HCT116 (cell line): ENCODE measurements around the gene CIC. TPM values are rescaled to one million over a fixed set of nuclear protein-coding genes. Genes with fewer than 3 reads are reported as not detected.

Experiments used
- ATAC-seq: fragments of 200-7000 bp; cut with Tn5 transposase; 2 replicates; pipeline ENCODE4 v1.9.1; 2020; ENCODE audit warnings: mild to moderate bottlenecking, moderate library complexity
- BruUV-seq: library from RNA; stranded (reverse); fragments of 400-500 nt; replicated peaks from 2 replicates; lab custom pipeline; 2021; lab: Mats Ljungman, UMichigan
- CTCF ChIA-PET: fragments of 300-600 bp; sonication (Branson Sonifier 250); formaldehyde crosslinking; loops from one replicate; lab custom pipeline; 2021; ENCODE audit warnings: antibody characterized with exemption; lab: Charles Lee
- POLR2A ChIA-PET: fragments of 300-600, 350-600 bp; sonication (Branson Sonifier 250); formaldehyde crosslinking; loops from one replicate; lab custom pipeline; 2021; ENCODE audit warnings: antibody characterized with exemption; lab: Charles Lee
- RAD21 ChIA-PET, 2 experiments: fragments of 300-600 bp; sonication (Branson Sonifier 250); formaldehyde crosslinking; loops; one replicate each; lab custom pipeline; 2023; ENCODE audit warnings: low total read pairs in 2 of 2; ENCODE audit not compliant: uncharacterized antibody in 2 of 2, unreplicated experiment in 2 of 2, low non-redundant PET in 1 of 2; lab: Charles Lee
- DNase-seq: peaks from one replicate; pipeline ENCODE4 v3.0.0-alpha.2; 2010; ENCODE audit warnings: low read depth, low spot score
- H2AFZ ChIP-seq: fragments of 200-600 bp; shearing (Covaris generic), sonication (generic); 2 replicates; pipeline ENCODE4 v1.6.1; 2017; ENCODE audit warnings: low read depth, mixed run types, mixed read lengths, antibody characterized with exemption, low read length; ENCODE audit not compliant: poor library complexity, severe bottlenecking
- H3K27ac ChIP-seq: 2 replicates; pipeline ENCODE4 v1.5.1; 2012; ENCODE audit warnings: low read depth, low read length
- H3K27me3 ChIP-seq: fragments of 200-600 bp; sonication (generic); 2 replicates; pipeline ENCODE4 v1.6.1; 2016; ENCODE audit warnings: mixed run types, low read length, mixed read lengths; ENCODE audit not compliant: insufficient read depth
- H3K36me3 ChIP-seq, 2 experiments: fragments of 200-500 bp in 1 of 2; fragments of 200-600 bp in 1 of 2; sonication (Bioruptor generic) in 1 of 2; sonication (generic) in 1 of 2; 2 replicates each; pipeline versions ENCODE4 v1.5.1 to v1.6.1; 2014 to 2016; ENCODE audit warnings: low read length in 2 of 2, inconsistent platforms in 1 of 2, mixed read lengths in 1 of 2, mixed run types in 1 of 2; ENCODE audit not compliant: insufficient read depth in 2 of 2, control insufficient read depth in 1 of 2
- H3K4me1 ChIP-seq, 2 experiments: fragments of 200-600 bp in 1 of 2; sonication (generic) in 1 of 2; 2 replicates each; pipeline versions ENCODE4 v1.5.1 to v1.6.1; 2012 to 2017; ENCODE audit warnings: low read length in 2 of 2, inconsistent platforms in 1 of 2, mild to moderate bottlenecking in 1 of 2, mixed read lengths in 1 of 2, mixed run types in 1 of 2, moderate library complexity in 1 of 2; ENCODE audit not compliant: insufficient read depth in 2 of 2, control insufficient read depth in 1 of 2
- H3K4me2 ChIP-seq: fragments of 200-600 bp; sonication (generic); 2 replicates; pipeline ENCODE4 v1.6.1; 2017; ENCODE audit warnings: mixed run types, low read length, mixed read lengths
- H3K4me3 ChIP-seq, 2 experiments: fragments of 200-600 bp in 1 of 2; sonication (generic) in 1 of 2; replicated peaks in 1 of 2; 2 replicates each; pipeline ENCODE4 v1.5.1; 2011 to 2016; ENCODE audit warnings: low read length in 2 of 2, control low read depth in 1 of 2, low read depth in 1 of 2, mild to moderate bottlenecking in 1 of 2, mixed read lengths in 1 of 2, mixed run types in 1 of 2
- H3K79me2 ChIP-seq: fragments of 200-600 bp; sonication (generic); 2 replicates; pipeline ENCODE4 v1.6.1; 2017; ENCODE audit warnings: mild to moderate bottlenecking, mixed run types, low read length, moderate library complexity, mixed read lengths; ENCODE audit not compliant: insufficient read depth
- H3K9ac ChIP-seq: fragments of 200-600 bp; sonication (generic); 2 replicates; pipeline ENCODE4 v1.6.1; 2016; ENCODE audit warnings: low read length, mixed read lengths
- H3K9me2 ChIP-seq: fragments of 200-600 bp; sonication (generic), shearing (Covaris generic); 2 replicates; pipeline ENCODE4 v1.6.1; 2017; ENCODE audit warnings: mixed run types, mild to moderate bottlenecking, moderate library complexity; ENCODE audit not compliant: insufficient read depth
- H3K9me3 ChIP-seq, 2 experiments: fragments of 200-500 bp in 1 of 2; fragments of 200-600 bp in 1 of 2; sonication (Bioruptor generic) in 1 of 2; sonication (generic) in 1 of 2; 2 replicates each; pipeline ENCODE4 v1.6.1; 2014 to 2017; ENCODE audit warnings: low read length in 2 of 2, mixed read lengths in 2 of 2, inconsistent platforms in 1 of 2, low read depth in 1 of 2, mild to moderate bottlenecking in 1 of 2, mixed run types in 1 of 2, moderate library complexity in 1 of 2; ENCODE audit not compliant: control insufficient read depth in 1 of 2, insufficient read depth in 1 of 2
- H4K20me1 ChIP-seq: fragments of 200-600 bp; sonication (generic), shearing (Covaris generic); 2 replicates; pipeline ENCODE4 v1.6.1; 2017; ENCODE audit warnings: mixed run types, mild to moderate bottlenecking, moderate library complexity; ENCODE audit not compliant: insufficient read depth
- ATF3 ChIP-seq: IDR thresholded peaks from 2 replicates; pipeline ENCODE4 v1.6.1; 2012
- CEBPB ChIP-seq: IDR thresholded peaks from 2 replicates; pipeline ENCODE4 v1.6.1; 2012; ENCODE audit warnings: low read depth
- EGR1 ChIP-seq: IDR thresholded peaks from 2 replicates; pipeline ENCODE4 v1.6.1; 2012; ENCODE audit warnings: low read depth
- ELF1 ChIP-seq: IDR thresholded peaks from 2 replicates; pipeline ENCODE4 v1.6.1; 2012; ENCODE audit warnings: low read depth, borderline replicate concordance
- EZH2 ChIP-seq: fragments of 200-600 bp; sonication (generic); IDR thresholded peaks from 2 replicates; pipeline ENCODE4 v1.6.1; 2017; ENCODE audit warnings: antibody characterized with exemption, mixed run types
- EZH2phosphoT487 ChIP-seq: fragments of 200-600 bp; IDR thresholded peaks from 2 replicates; pipeline ENCODE4 v1.6.1; 2018; ENCODE audit warnings: antibody characterized with exemption, borderline replicate concordance
- FOSL1 ChIP-seq: IDR thresholded peaks from 2 replicates; pipeline ENCODE4 v1.6.1; 2012; ENCODE audit warnings: low read depth
- JUND ChIP-seq: IDR thresholded peaks from 2 replicates; pipeline ENCODE4 v1.6.1; 2012
- POLR2A ChIP-seq: IDR thresholded peaks from 2 replicates; pipeline ENCODE4 v1.7.0; 2011; ENCODE audit warnings: borderline replicate concordance; ENCODE audit not compliant: insufficient read depth, insufficient read length; ENCODE audit errors: extremely low read depth
- POLR2AphosphoS5 ChIP-seq: IDR thresholded peaks from 2 replicates; pipeline ENCODE4 v1.6.1; 2011; ENCODE audit warnings: mild to moderate bottlenecking, low read depth, low read length, moderate library complexity
- SP1 ChIP-seq: IDR thresholded peaks from 2 replicates; pipeline ENCODE4 v1.6.1; 2012; ENCODE audit warnings: low read depth
- SRF ChIP-seq: IDR thresholded peaks from 2 replicates; pipeline ENCODE4 v1.6.1; 2012; ENCODE audit warnings: low read depth
- YY1 ChIP-seq: IDR thresholded peaks from 2 replicates; pipeline ENCODE4 v1.6.1; 2011; ENCODE audit warnings: low read length, low read depth, moderate library complexity, mild to moderate bottlenecking; ENCODE audit not compliant: insufficient replicate concordance; ENCODE audit errors: extremely low read depth
- ZFX ChIP-seq: fragments of 450-650 bp; IDR thresholded peaks from 2 replicates; pipeline ENCODE4 v1.6.1; 2017
- ZNF274 ChIP-seq: fragments of 200-500 bp; sonication (Bioruptor generic); IDR thresholded peaks from 2 replicates; pipeline ENCODE4 v1.6.1; 2014; ENCODE audit warnings: mild to moderate bottlenecking, low read depth, low read length, inconsistent platforms
- intact Hi-C: fragments of 100-400 bp; cut with micrococcal nuclease; formaldehyde crosslinking; loops from 2 replicates; pipeline ENCODE4 v1.10.0; 2022
- total RNA-seq: library from RNA; stranded (reverse); gene quantifications from one replicate; pipeline ENCODE4 v1.2.1, GENCODE V29; 2021; ENCODE audit not compliant: unreplicated experiment
- TF ChIP-seq, protein P1 (sequence below): IDR thresholded peaks from 2 replicates; pipeline ENCODE4 v1.6.1; 2012; ENCODE audit warnings: low read depth
- TF ChIP-seq, protein P2 (sequence below): IDR thresholded peaks from 2 replicates; pipeline ENCODE4 v1.6.1; 2011; ENCODE audit warnings: mild to moderate bottlenecking, low read length, moderate library complexity; ENCODE audit not compliant: insufficient replicate concordance; ENCODE audit errors: extremely low read depth
- TF ChIP-seq, protein P3 (sequence below): IDR thresholded peaks from 2 replicates; pipeline ENCODE4 v1.6.1; 2012

The CIC gene
- total RNA-seq, 1 experiment from 2014 or later, result 52.0 TPM

DNA sequence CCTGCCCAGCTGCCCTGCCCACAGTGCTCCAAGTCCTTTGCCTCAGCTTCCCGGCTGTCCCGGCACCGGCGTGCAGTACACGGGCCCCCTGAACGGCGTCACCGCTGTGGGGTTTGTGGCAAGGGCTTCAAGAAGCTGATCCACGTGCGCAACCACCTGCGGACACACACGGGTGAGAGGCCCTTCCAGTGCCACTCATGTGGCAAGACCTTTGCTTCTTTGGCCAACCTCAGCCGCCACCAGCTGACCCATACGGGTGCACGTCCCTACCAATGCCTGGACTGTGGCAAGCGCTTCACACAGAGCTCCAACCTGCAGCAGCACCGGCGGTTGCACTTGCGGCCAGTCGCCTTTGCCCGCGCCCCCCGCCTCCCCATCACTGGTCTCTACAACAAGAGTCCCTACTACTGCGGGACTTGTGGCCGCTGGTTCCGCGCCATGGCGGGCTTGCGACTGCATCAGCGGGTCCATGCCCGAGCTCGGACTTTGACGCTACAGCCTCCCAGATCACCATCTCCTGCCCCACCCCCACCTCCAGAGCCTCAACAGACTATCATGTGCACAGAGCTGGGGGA lies 43.2 kb upstream of the CIC start:
- Histone ChIP-seq H3K9ac (no peak overlapping the region), H3K27ac (no peak overlapping the region), H3K4me2 (no peak overlapping the region), H3K27me3 (no peaks in the 10 kb centered on the region), H2AFZ (no peak overlapping the region), H3K36me3 (peaks cover 11 to 36% of the 10 kb centered on the region in 2 experiments), H3K4me3 (no peak overlapping the region), H4K20me1 (no peaks in the 10 kb centered on the region), H3K9me3 (no peaks in the 10 kb centered on the region), H3K9me2 (no peaks in the 10 kb centered on the region), H3K4me1 (peaks cover 0 to 5% of the 10 kb centered on the region in 2 experiments; a peak in 2 of 4 replicates), H3K79me2 (peaks cover 79% of the 10 kb centered on the region)
- CTCF ChIA-PET, result no interaction called here
- BruUV-seq, result no TSS peak
- POLR2A ChIA-PET, result interaction anchor here (1.0 kb wide), 1 partner anchor 17 kb away, joined by 6 read pairs; no protein-coding TSS in a partner anchor
- RAD21 ChIA-PET, result no interaction called here
- DNase-seq (no peak), ATAC-seq (no peak)
- intact Hi-C loops, result no loop called here
- TF ChIP-seq, protein P1, sequence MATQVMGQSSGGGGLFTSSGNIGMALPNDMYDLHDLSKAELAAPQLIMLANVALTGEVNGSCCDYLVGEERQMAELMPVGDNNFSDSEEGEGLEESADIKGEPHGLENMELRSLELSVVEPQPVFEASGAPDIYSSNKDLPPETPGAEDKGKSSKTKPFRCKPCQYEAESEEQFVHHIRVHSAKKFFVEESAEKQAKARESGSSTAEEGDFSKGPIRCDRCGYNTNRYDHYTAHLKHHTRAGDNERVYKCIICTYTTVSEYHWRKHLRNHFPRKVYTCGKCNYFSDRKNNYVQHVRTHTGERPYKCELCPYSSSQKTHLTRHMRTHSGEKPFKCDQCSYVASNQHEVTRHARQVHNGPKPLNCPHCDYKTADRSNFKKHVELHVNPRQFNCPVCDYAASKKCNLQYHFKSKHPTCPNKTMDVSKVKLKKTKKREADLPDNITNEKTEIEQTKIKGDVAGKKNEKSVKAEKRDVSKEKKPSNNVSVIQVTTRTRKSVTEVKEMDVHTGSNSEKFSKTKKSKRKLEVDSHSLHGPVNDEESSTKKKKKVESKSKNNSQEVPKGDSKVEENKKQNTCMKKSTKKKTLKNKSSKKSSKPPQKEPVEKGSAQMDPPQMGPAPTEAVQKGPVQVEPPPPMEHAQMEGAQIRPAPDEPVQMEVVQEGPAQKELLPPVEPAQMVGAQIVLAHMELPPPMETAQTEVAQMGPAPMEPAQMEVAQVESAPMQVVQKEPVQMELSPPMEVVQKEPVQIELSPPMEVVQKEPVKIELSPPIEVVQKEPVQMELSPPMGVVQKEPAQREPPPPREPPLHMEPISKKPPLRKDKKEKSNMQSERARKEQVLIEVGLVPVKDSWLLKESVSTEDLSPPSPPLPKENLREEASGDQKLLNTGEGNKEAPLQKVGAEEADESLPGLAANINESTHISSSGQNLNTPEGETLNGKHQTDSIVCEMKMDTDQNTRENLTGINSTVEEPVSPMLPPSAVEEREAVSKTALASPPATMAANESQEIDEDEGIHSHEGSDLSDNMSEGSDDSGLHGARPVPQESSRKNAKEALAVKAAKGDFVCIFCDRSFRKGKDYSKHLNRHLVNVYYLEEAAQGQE, result no peak
- no peak for TF ChIP-seq CEBPB
- TF ChIP-seq ZNF274, result no peak
- TF ChIP-seq SP1, result no peak
- TF ChIP-seq SRF, result no peak
- TF ChIP-seq, protein P2, sequence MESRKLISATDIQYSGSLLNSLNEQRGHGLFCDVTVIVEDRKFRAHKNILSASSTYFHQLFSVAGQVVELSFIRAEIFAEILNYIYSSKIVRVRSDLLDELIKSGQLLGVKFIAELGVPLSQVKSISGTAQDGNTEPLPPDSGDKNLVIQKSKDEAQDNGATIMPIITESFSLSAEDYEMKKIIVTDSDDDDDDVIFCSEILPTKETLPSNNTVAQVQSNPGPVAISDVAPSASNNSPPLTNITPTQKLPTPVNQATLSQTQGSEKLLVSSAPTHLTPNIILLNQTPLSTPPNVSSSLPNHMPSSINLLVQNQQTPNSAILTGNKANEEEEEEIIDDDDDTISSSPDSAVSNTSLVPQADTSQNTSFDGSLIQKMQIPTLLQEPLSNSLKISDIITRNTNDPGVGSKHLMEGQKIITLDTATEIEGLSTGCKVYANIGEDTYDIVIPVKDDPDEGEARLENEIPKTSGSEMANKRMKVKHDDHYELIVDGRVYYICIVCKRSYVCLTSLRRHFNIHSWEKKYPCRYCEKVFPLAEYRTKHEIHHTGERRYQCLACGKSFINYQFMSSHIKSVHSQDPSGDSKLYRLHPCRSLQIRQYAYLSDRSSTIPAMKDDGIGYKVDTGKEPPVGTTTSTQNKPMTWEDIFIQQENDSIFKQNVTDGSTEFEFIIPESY, result no peak
- TF ChIP-seq EGR1, result no peak
- TF ChIP-seq POLR2A, result no peak
- no peak for TF ChIP-seq JUND
- TF ChIP-seq, protein P3, sequence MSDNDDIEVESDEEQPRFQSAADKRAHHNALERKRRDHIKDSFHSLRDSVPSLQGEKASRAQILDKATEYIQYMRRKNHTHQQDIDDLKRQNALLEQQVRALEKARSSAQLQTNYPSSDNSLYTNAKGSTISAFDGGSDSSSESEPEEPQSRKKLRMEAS, result no peak
- TF ChIP-seq ZFX, result no peak
- no peak for TF ChIP-seq ELF1
- TF ChIP-seq FOSL1, result no peak
- TF ChIP-seq EZH2phosphoT487, result no peak
- TF ChIP-seq YY1, result no peak
- no peak for TF ChIP-seq EZH2
- TF ChIP-seq POLR2AphosphoS5, result no peak
- TF ChIP-seq ATF3, result no peak
- TF ChIP-seq, all 23 proteins: peak for 0
